Type B pancreatic cell (in vitro differentiated cells): ENCODE results near the gene MARF1. TPM values are rescaled to one million over a fixed set of nuclear protein-coding genes. Genes with fewer than 3 reads are reported as not detected.
A peak's percentile ranks its signal among the peaks of the same experiment; 100 is the strongest.
"Not testable (repeated sequence)": the region's sequence is repeated elsewhere in the genome, so short reads cannot be mapped to it uniquely, and the experiment has no call there.

Experiments
- DNase-seq: peaks from one replicate; pipeline ENCODE4 v3.0.0; 2021; ENCODE audit warnings: mixed read lengths; ENCODE audit not compliant: unreplicated experiment; ENCODE audit errors: extremely low spot score
- H3K27ac Mint-ChIP-seq: 2 replicates; pipeline ENCODE4 v1.8.0; 2021; ENCODE audit warnings: mild to moderate bottlenecking, mixed read lengths
- H3K27me3 Mint-ChIP-seq: 2 replicates; pipeline ENCODE4 v1.8.0; 2021; ENCODE audit warnings: mixed read lengths
- H3K36me3 Mint-ChIP-seq: 2 replicates; pipeline ENCODE4 v1.8.0; 2021; ENCODE audit warnings: mixed read lengths
- H3K4me1 Mint-ChIP-seq: one replicate; pipeline ENCODE4 v1.8.0; 2021; ENCODE audit warnings: mixed read lengths; ENCODE audit not compliant: unreplicated experiment
- H3K4me3 Mint-ChIP-seq: 2 replicates; pipeline ENCODE4 v1.8.0; 2021; ENCODE audit warnings: mild to moderate bottlenecking, mixed read lengths
- H3K9me3 Mint-ChIP-seq: 2 replicates; pipeline ENCODE4 v1.8.0; 2021; ENCODE audit warnings: mixed read lengths
- CTCF ChIP-seq: fragments of 200-600 bp; sonication (generic); conservative IDR thresholded peaks from 2 replicates; pipeline ENCODE4 v1.5.0; 2021; ENCODE audit warnings: antibody characterized with exemption, mild to moderate bottlenecking
- total RNA-seq: library from RNA; stranded (reverse); gene quantifications from 2 replicates; pipeline ENCODE4 v1.2.1, GENCODE V29; 2021; ENCODE audit warnings: low replicate concordance

Gene MARF1
- total RNA-seq, 1 donor from 2014 or later: 75.4 TPM

GRCh38 chr16:15682105-15682570 is 39.2 kb upstream of the MARF1 start:
- Mint-ChIP-seq H3K9me3 (no peaks in the 10 kb centered on the region), H3K27me3 (no peaks in the 10 kb centered on the region), H3K36me3 (peaks cover 14% of the 10 kb centered on the region), H3K4me1 (no peaks in the 10 kb centered on the region), H3K4me3 (no peak overlapping the region), H3K27ac (no peak overlapping the region)
- TF ChIP-seq CTCF: peak; percentile 69
- no peak for DNase-seq

GRCh38 chr16:15677447-15677846 is 34.5 kb upstream of the MARF1 start:
- DNase-seq: no peak
- peaks cover 14% of the 10 kb centered on the region for H3K36me3 Mint-ChIP-seq
- peaks cover 4% of the 10 kb centered on the region for H3K4me1 Mint-ChIP-seq
- H3K4me3 Mint-ChIP-seq: no peak overlapping the region
- no peak overlapping the region for H3K27ac Mint-ChIP-seq
- H3K27me3 Mint-ChIP-seq: no peaks in the 10 kb centered on the region
- H3K9me3 Mint-ChIP-seq: no peaks in the 10 kb centered on the region
- no peak for TF ChIP-seq CTCF

GRCh38 chr16:15676506-15676905 is 33.6 kb upstream of the MARF1 start:
- Mint-ChIP-seq H3K36me3 (peaks cover 10% of the 10 kb centered on the region), H3K27ac (no peak overlapping the region)
- no peak for TF ChIP-seq CTCF

GRCh38 chr16:15674571-15674970 is 31.6 kb upstream of the MARF1 start:
- Mint-ChIP-seq H3K27ac (no peak overlapping the region), H3K27me3 (no peaks in the 10 kb centered on the region), H3K4me3 (no peak overlapping the region), H3K9me3 (no peaks in the 10 kb centered on the region), H3K4me1 (peaks cover 4% of the 10 kb centered on the region), H3K36me3 (peaks cover 14% of the 10 kb centered on the region)
- DNase-seq: no peak
- TF ChIP-seq CTCF: no peak

More at GRCh38 chr16:15676506-15676905, 33.6 kb upstream of the MARF1 start:
- Mint-ChIP-seq H3K27me3 (no peaks in the 10 kb centered on the region), H3K9me3 (no peaks in the 10 kb centered on the region), H3K4me1 (peaks cover 4% of the 10 kb centered on the region), H3K4me3 (no peak overlapping the region)
- no peak for DNase-seq

GRCh38 chr16:15672514-15673167 is 29.7 kb upstream of the MARF1 start:
- no peak overlapping the region for H3K4me3 Mint-ChIP-seq
- H3K9me3 Mint-ChIP-seq: no peaks in the 10 kb centered on the region
- peaks cover 4% of the 10 kb centered on the region for H3K4me1 Mint-ChIP-seq
- no peak for TF ChIP-seq CTCF
- H3K27ac Mint-ChIP-seq: peak overlapping the region; percentile 59
- H3K36me3 Mint-ChIP-seq: peaks cover 5% of the 10 kb centered on the region
- no peak for DNase-seq
- no peaks in the 10 kb centered on the region for H3K27me3 Mint-ChIP-seq

- H3K27me3 Mint-ChIP-seq, H3K36me3 Mint-ChIP-seq, H3K4me1 Mint-ChIP-seq, H3K27ac Mint-ChIP-seq, H3K9me3 Mint-ChIP-seq, H3K4me3 Mint-ChIP-seq, DNase-seq: not testable (repeated sequence)
Measured at GRCh38 chr16:15672127-15672513, 29.2 kb upstream of the MARF1 start.
